ENCODE data around the gene ANAPC13. TPM values are rescaled to one million over a fixed set of nuclear protein-coding genes. Genes with fewer than 3 reads are reported as not detected.

The ANAPC13 gene
- 10 to 100 TPM; 30.1 to 33.1 TPM for total RNA-seq

GRCh38 chr3:134485718-134486576 lies at the start of gene ANAPC13, which contains the start of gene CEP63:
ANAPC13 (minus strand) TSS chr3:134485985; CDS start chr3:134482904, 3,081 bp downstream.
CEP63 (plus strand) TSS chr3:134486057; CDS start chr3:134495321, 9,264 bp downstream.
- H3K4me3 Mint-ChIP-seq = peak within 1 kb of the TSS; percentile 87
- H3K36me3 Mint-ChIP-seq = peaks cover 13% of the 10 kb centered on the region
- ChIA-PET CTCF (interaction anchor here (1.0 to 5.0 kb wide), 5 partner anchors 10 to 287 kb away, joined by 3 to 24 read pairs (median 7); no protein-coding TSS in a partner anchor), POLR2A (interaction anchor here (1.0 to 1.6 kb wide), 7 partner anchors 9 to 247 kb away, joined by 3 to 7 read pairs (median 5); partner anchors contain the start of gene RYK)
- H3K9me3 Mint-ChIP-seq = no peaks in the 10 kb centered on the region
- DNase-seq = peak; percentile 95
- intact Hi-C loops (cut with micrococcal nuclease) = loop anchor here (1.0 to 10.0 kb wide), 10 partner anchors 114 to 1764 kb away; partner anchors contain the start of genes AMOTL2, CDV3, MSL2 and NPHP3
- peak within 1 kb of the TSS; percentile 97 for H3K27ac Mint-ChIP-seq
- peaks cover 46% of the 10 kb centered on the region for H3K4me1 Mint-ChIP-seq (ENCODE audit: low read depth)
- no peaks in the 10 kb centered on the region for H3K27me3 Mint-ChIP-seq

GRCh38 chr3:134535186-134535970 lies 49.6 kb upstream of the ANAPC13 start:
- H3K9me3 Mint-ChIP-seq = no peaks in the 10 kb centered on the region
- intact Hi-C loops (cut with micrococcal nuclease) = no loop called here
- DNase-seq = no peak
- POLR2A ChIA-PET = no interaction called here
- H3K27me3 Mint-ChIP-seq = no peaks in the 10 kb centered on the region
- CTCF ChIA-PET = interaction anchor here (1.2 kb wide), 1 partner anchor 44 kb away, joined by 3 read pairs; no protein-coding TSS in a partner anchor
- no peak overlapping the region for H3K4me3 Mint-ChIP-seq
- H3K36me3 Mint-ChIP-seq = peaks cover 19% of the 10 kb centered on the region
- H3K27ac Mint-ChIP-seq = no peak overlapping the region
- no peaks in the 10 kb centered on the region for H3K4me1 Mint-ChIP-seq (ENCODE audit: low read depth)

- Mint-ChIP-seq H3K4me3 (no peak overlapping the region), H3K27ac (no peak overlapping the region), H3K4me1 (ENCODE audit: low read depth) (no peaks in the 10 kb centered on the region), H3K36me3 (peaks cover 18% of the 10 kb centered on the region), H3K27me3 (no peaks in the 10 kb centered on the region), H3K9me3 (no peaks in the 10 kb centered on the region)
- intact Hi-C loops (cut with micrococcal nuclease) = no loop called here
- ChIA-PET POLR2A (no interaction called here), CTCF (interaction anchor here (1.2 kb wide), 1 partner anchor 9 kb away, joined by 3 read pairs; no protein-coding TSS in a partner anchor)
- DNase-seq = no peak
These were observed 47.7 kb upstream of the ANAPC13 start for GRCh38 chr3:134533493-134533892.

GRCh38 chr3:134527538-134528186 lies 41.9 kb upstream of the ANAPC13 start:
- Mint-ChIP-seq H3K27ac (no peak overlapping the region), H3K4me3 (no peak overlapping the region), H3K9me3 (peaks cover 39% of the 10 kb centered on the region), H3K36me3 (peaks cover 37% of the 10 kb centered on the region), H3K4me1 (ENCODE audit: low read depth) (no peaks in the 10 kb centered on the region), H3K27me3 (no peaks in the 10 kb centered on the region)
- intact Hi-C loops (cut with micrococcal nuclease) = no loop called here
- DNase-seq = no peak
- ChIA-PET POLR2A (no interaction called here), CTCF (no interaction called here)

- H3K27ac Mint-ChIP-seq = no peak overlapping the region
These were observed 41.3 kb upstream of the ANAPC13 start for GRCh38 chr3:134527037-134527436.

GRCh38 chr3:134526319-134526718 lies 40.5 kb upstream of the ANAPC13 start:
- H3K27ac Mint-ChIP-seq = no peak overlapping the region
- ChIA-PET POLR2A (no interaction called here), CTCF (no interaction called here)
- H3K4me1 Mint-ChIP-seq (ENCODE audit: low read depth) = no peaks in the 10 kb centered on the region
- no peak for DNase-seq
- intact Hi-C loops (cut with micrococcal nuclease) = no loop called here
- H3K4me3 Mint-ChIP-seq = no peak overlapping the region
- H3K36me3 Mint-ChIP-seq = peaks cover 46% of the 10 kb centered on the region
- H3K9me3 Mint-ChIP-seq = peaks cover 48% of the 10 kb centered on the region
- H3K27me3 Mint-ChIP-seq = no peaks in the 10 kb centered on the region

More at GRCh38 chr3:134527037-134527436, 41.3 kb upstream of the ANAPC13 start:
- intact Hi-C loops (cut with micrococcal nuclease) = no loop called here
- Mint-ChIP-seq H3K4me1 (ENCODE audit: low read depth) (no peaks in the 10 kb centered on the region), H3K36me3 (peaks cover 42% of the 10 kb centered on the region), H3K9me3 (peaks cover 44% of the 10 kb centered on the region), H3K4me3 (no peak overlapping the region), H3K27me3 (no peaks in the 10 kb centered on the region)
- ChIA-PET CTCF (no interaction called here), POLR2A (no interaction called here)
- peak; percentile 24 for DNase-seq

GRCh38 chr3:134525293-134525692 lies 39.5 kb upstream of the ANAPC13 start:
- H3K27me3 Mint-ChIP-seq = no peaks in the 10 kb centered on the region
- intact Hi-C loops (cut with micrococcal nuclease) = no loop called here
- ChIA-PET CTCF (interaction anchor here (0.6 kb wide), 1 partner anchor 13 kb away, joined by 3 read pairs; no protein-coding TSS in a partner anchor), POLR2A (interaction anchor here (0.6 kb wide), 1 partner anchor 303 kb away, joined by 4 read pairs; no protein-coding TSS in a partner anchor)
- no peak overlapping the region for H3K4me3 Mint-ChIP-seq
- no peak for DNase-seq
- H3K4me1 Mint-ChIP-seq (ENCODE audit: low read depth) = no peaks in the 10 kb centered on the region
- no peak overlapping the region for H3K27ac Mint-ChIP-seq
- H3K9me3 Mint-ChIP-seq = peaks cover 52% of the 10 kb centered on the region
- peaks cover 50% of the 10 kb centered on the region for H3K36me3 Mint-ChIP-seq

GRCh38 chr3:134522541-134522940 lies 36.8 kb upstream of the ANAPC13 start:
- Mint-ChIP-seq H3K4me1 (ENCODE audit: low read depth) (peaks cover 3% of the 10 kb centered on the region), H3K27ac (no peak overlapping the region), H3K9me3 (peaks cover 57% of the 10 kb centered on the region), H3K36me3 (peaks cover 58% of the 10 kb centered on the region), H3K4me3 (no peak overlapping the region), H3K27me3 (no peaks in the 10 kb centered on the region)
- ChIA-PET CTCF (no interaction called here), POLR2A (no interaction called here)
- DNase-seq = no peak
- intact Hi-C loops (cut with micrococcal nuclease) = no loop called here

GRCh38 chr3:134517791-134518190 lies 32.0 kb upstream of the ANAPC13 start:
- Mint-ChIP-seq H3K4me1 (ENCODE audit: low read depth) (peaks cover 6% of the 10 kb centered on the region), H3K27ac (no peak overlapping the region), H3K27me3 (no peaks in the 10 kb centered on the region), H3K9me3 (peaks cover 19% of the 10 kb centered on the region), H3K36me3 (peaks cover 40% of the 10 kb centered on the region), H3K4me3 (no peak overlapping the region)
- DNase-seq = no peak
- ChIA-PET POLR2A (no interaction called here), CTCF (no interaction called here)
- intact Hi-C loops (cut with micrococcal nuclease) = no loop called here

- no peak for DNase-seq
- intact Hi-C loops (cut with micrococcal nuclease) = no loop called here
- H3K27me3 Mint-ChIP-seq = no peaks in the 10 kb centered on the region
- H3K36me3 Mint-ChIP-seq = peaks cover 38% of the 10 kb centered on the region
- CTCF ChIA-PET = no interaction called here
- H3K27ac Mint-ChIP-seq = no peak overlapping the region
- POLR2A ChIA-PET = no interaction called here
- peaks cover 11% of the 10 kb centered on the region for H3K9me3 Mint-ChIP-seq
- H3K4me1 Mint-ChIP-seq (ENCODE audit: low read depth) = peaks cover 6% of the 10 kb centered on the region
- H3K4me3 Mint-ChIP-seq = no peak overlapping the region
These were observed 31.1 kb upstream of the ANAPC13 start for GRCh38 chr3:134516905-134517304.

- Mint-ChIP-seq H3K4me1 (ENCODE audit: low read depth) (peaks cover 8% of the 10 kb centered on the region), H3K27ac (no peak overlapping the region), H3K27me3 (no peaks in the 10 kb centered on the region), H3K9me3 (no peaks in the 10 kb centered on the region), H3K4me3 (no peak overlapping the region), H3K36me3 (peaks cover 53% of the 10 kb centered on the region)
- no peak for DNase-seq
- intact Hi-C loops (cut with micrococcal nuclease) = no loop called here
- ChIA-PET POLR2A (no interaction called here), CTCF (no interaction called here)
These were observed 25.7 kb upstream of the ANAPC13 start for GRCh38 chr3:134511500-134511899.

GRCh38 chr3:134505485-134505884 lies 19.7 kb upstream of the ANAPC13 start:
- Mint-ChIP-seq H3K27me3 (no peaks in the 10 kb centered on the region), H3K4me3 (no peak overlapping the region), H3K9me3 (peaks cover 33% of the 10 kb centered on the region), H3K4me1 (ENCODE audit: low read depth) (peaks cover 19% of the 10 kb centered on the region), H3K27ac (no peak overlapping the region), H3K36me3 (peaks cover 70% of the 10 kb centered on the region)
- intact Hi-C loops (cut with micrococcal nuclease) = no loop called here
- DNase-seq = no peak
- CTCF ChIA-PET = interaction anchor here (1.3 kb wide), 1 partner anchor 14 kb away, joined by 3 read pairs; no protein-coding TSS in a partner anchor
- POLR2A ChIA-PET = no interaction called here
